B cell (primary cell): ENCODE data around the gene GXYLT1. TPM values are rescaled to one million over a fixed set of nuclear protein-coding genes. Genes with fewer than 3 reads are reported as not detected.
"Not testable (repeated sequence)": the region's sequence is repeated elsewhere in the genome, so short reads cannot be mapped to it uniquely, and the experiment has no call there.

Experiments used
- ATAC-seq: fragments of 200-7000 bp; cut with Tn5 transposase; one replicate; pipeline ENCODE4 v1.10.0; 2021; ENCODE audit warnings: low read depth, mild to moderate bottlenecking, moderate number of reproducible peaks, moderate library complexity
- CTCF ChIA-PET: fragments of 350-600 bp; sonication (Branson Sonifier 250); formaldehyde crosslinking; loops from one replicate; lab custom pipeline; 2021; ENCODE audit warnings: antibody characterized with exemption, inconsistent platforms; lab: Charles Lee
- POLR2A ChIA-PET: fragments of 350-600 bp; sonication (Branson Sonifier 250); formaldehyde crosslinking; loops from one replicate; lab custom pipeline; 2021; ENCODE audit warnings: antibody characterized with exemption; lab: Charles Lee
- DNase-seq: peaks from one replicate; pipeline ENCODE4 v3.0.0; 2013
- H2AFZ ChIP-seq: 2 replicates; pipeline ENCODE4 v1.6.1; 2012; ENCODE audit warnings: mild to moderate bottlenecking, low read depth, low read length; ENCODE audit not compliant: insufficient read depth, poor library complexity, severe bottlenecking
- H3K27ac ChIP-seq, 2 donors: 1 replicate in 1 of 2; 2 replicates in 1 of 2; pipeline ENCODE4 v1.5.1; 2012 to 2013; ENCODE audit warnings: low read length in 2 of 2, mild to moderate bottlenecking in 2 of 2, moderate library complexity in 1 of 2
- H3K27me3 ChIP-seq, 4 experiments: fragments of 200-600 bp in 1 of 4; sonication (generic) in 1 of 4; replicated peaks in 1 of 4; 1 replicate in 2 of 4; 2 replicates in 2 of 4; pipeline versions ENCODE4 v1.6.1 to v1.7.0; 2013 to 2016; ENCODE audit warnings: low read length in 3 of 4, mild to moderate bottlenecking in 2 of 4, mixed read lengths in 1 of 4, moderate library complexity in 1 of 4; ENCODE audit not compliant: insufficient read depth in 4 of 4, control insufficient read depth in 3 of 4; ENCODE audit errors: control extremely low read depth in 1 of 4
- H3K36me3 ChIP-seq, 2 experiments: replicated peaks in 1 of 2; 1 replicate in 1 of 2; 2 replicates in 1 of 2; pipeline versions ENCODE4 v1.6.1 to v1.7.1; 2013; ENCODE audit warnings: low read length in 1 of 2; ENCODE audit not compliant: insufficient read depth in 2 of 2, control insufficient read depth in 1 of 2; ENCODE audit errors: control extremely low read depth in 1 of 2, extremely low read depth in 1 of 2
- H3K4me1 ChIP-seq, 2 donors: fragments of 200-600 bp in 1 of 2; sonication (generic) in 1 of 2; 1 replicate in 1 of 2; 2 replicates in 1 of 2; pipeline versions ENCODE4 v1.5.1 to v1.6.1; 2013 to 2017; ENCODE audit warnings: low read length in 2 of 2; ENCODE audit not compliant: control insufficient read depth in 2 of 2, insufficient read depth in 2 of 2
- H3K4me2 ChIP-seq: replicated peaks from 2 replicates; pipeline ENCODE3; 2012; ENCODE audit warnings: mild to moderate bottlenecking, low read depth, low read length; ENCODE audit not compliant: poor library complexity, severe bottlenecking
- H3K4me3 ChIP-seq, 5 experiments: fragments of 200-600 bp in 1 of 5; sonication (generic) in 1 of 5; 1 replicate in 3 of 5; 2 replicates in 2 of 5; pipeline versions ENCODE4 v1.5.1 to v1.7.0; 2011 to 2016; ENCODE audit warnings: low read length in 4 of 5, mild to moderate bottlenecking in 4 of 5, low read depth in 2 of 5, control low read depth in 1 of 5, moderate library complexity in 1 of 5; ENCODE audit not compliant: insufficient read depth in 1 of 5; ENCODE audit errors: control extremely low read depth in 1 of 5, extremely low read depth in 1 of 5
- H3K79me2 ChIP-seq: fragments of 200-600 bp; sonication (generic); one replicate; pipeline ENCODE4 v1.6.0; 2016; ENCODE audit warnings: low read length; ENCODE audit not compliant: control insufficient read depth, insufficient read depth
- H3K9ac ChIP-seq: fragments of 200-600 bp; sonication (generic); 2 replicates; pipeline ENCODE4 v1.6.1; 2017; ENCODE audit warnings: mild to moderate bottlenecking, low read length, moderate library complexity
- H3K9me3 ChIP-seq, 3 donors: one replicate each; pipeline versions ENCODE4 v1.6.1 to v1.7.1; 2013; ENCODE audit warnings: low read length in 2 of 3; ENCODE audit not compliant: control insufficient read depth in 2 of 3, insufficient read depth in 1 of 3; ENCODE audit errors: control extremely low read depth in 1 of 3
- H4K20me1 ChIP-seq: 2 replicates; pipeline ENCODE4 v1.6.0; 2012; ENCODE audit warnings: mild to moderate bottlenecking, low read length; ENCODE audit not compliant: insufficient read depth, control insufficient read depth, poor library complexity, severe bottlenecking
- H3K27ac Mint-ChIP-seq: one replicate; pipeline ENCODE4 v1.8.0; 2021; ENCODE audit warnings: mixed read lengths
- H3K27me3 Mint-ChIP-seq: one replicate; pipeline ENCODE4 v1.8.0; 2021; ENCODE audit warnings: mixed read lengths
- H3K4me1 Mint-ChIP-seq: one replicate; pipeline ENCODE4 v1.8.0; 2021; ENCODE audit warnings: mixed read lengths
- H3K4me3 Mint-ChIP-seq: one replicate; pipeline ENCODE4 v1.8.0; 2021; ENCODE audit warnings: mixed read lengths
- H3K9me3 Mint-ChIP-seq: one replicate; pipeline ENCODE4 v1.8.0; 2022; ENCODE audit warnings: mixed read lengths; ENCODE audit not compliant: insufficient read depth
- CTCF ChIP-seq: fragments of 200-600 bp; IDR thresholded peaks from one replicate; pipeline ENCODE4 v1.8.0; 2022; ENCODE audit warnings: antibody characterized with exemption, mild to moderate bottlenecking
- EZH2 ChIP-seq: IDR thresholded peaks from 2 replicates; pipeline ENCODE4 v1.6.1; 2012; ENCODE audit warnings: borderline replicate concordance, low read depth, mild to moderate bottlenecking, moderate library complexity, low read length; ENCODE audit not compliant: insufficient read depth, poor library complexity, severe bottlenecking
- WGBS: methylation state at CpG from one replicate; pipeline ENCODE4 v1.1.5; 2013; ENCODE audit warnings: missing lambda C conversion rate; ENCODE audit not compliant: insufficient coverage; 5-methylcytosine and 5-hydroxymethylcytosine counted together
- intact Hi-C: fragments of 100-400 bp; cut with micrococcal nuclease; formaldehyde crosslinking; loops from one replicate; pipeline ENCODE4 v1.10.0; 2022
- polyA plus RNA-seq: library from polyadenylated mRNA; depleted of rRNA; stranded (reverse); fragments of >200 nt; gene quantifications from 2 replicates; pipeline ENCODE4 v1.2.3, GENCODE V29; 2012
- total RNA-seq, 2 donors: library from RNA; stranded (reverse); fragments of 120-200 nt in 1 of 2; gene quantifications; 1 replicate in 1 of 2; 2 replicates in 1 of 2; pipeline versions ENCODE4 v1.2.3 to v1.2.4, GENCODE V29; 2013 to 2022

Gene GXYLT1
- total and polyA plus RNA-seq, 2 donors (not counting 1 experiment from before 2014, with no cell fraction given), result 2.0 to 9.4 TPM

- H3K4me3 ChIP-seq, result no peak overlapping the region
- DNase-seq (no peak), ATAC-seq (no peak)
- intact Hi-C loops, result loop anchor here (1.0 to 10.0 kb wide), 2 partner anchors 9 to 1164 kb away; no protein-coding TSS in a partner anchor
- ChIA-PET CTCF (interaction anchor here (0.7 kb wide), 1 partner anchor 276 kb away, joined by 3 read pairs; no protein-coding TSS in a partner anchor), POLR2A (no interaction called here)
- Mint-ChIP-seq H3K4me1 (no peaks in the 10 kb centered on the region), H3K4me3 (no peak overlapping the region), H3K9me3 (no peaks in the 10 kb centered on the region), H3K27ac (no peak overlapping the region), H3K27me3 (no peaks in the 10 kb centered on the region)
- peaks cover 0 to 4% of the 10 kb centered on the region in 2 experiments for H3K36me3 ChIP-seq
- WGBS, result 100% methylated on average over 2 of the region's 3 CpGs
- no peak overlapping the region for H3K9ac ChIP-seq
- H3K4me1 ChIP-seq, result peaks cover 0 to 6% of the 10 kb centered on the region in 2 donors
- TF ChIP-seq EZH2 (no peak), CTCF (no peak)
- H2AFZ ChIP-seq, result no peak overlapping the region
- H3K27me3 ChIP-seq, result no peaks in the 10 kb centered on the region
- no peak overlapping the region for H3K4me2 ChIP-seq
- H3K27ac ChIP-seq, result no peak overlapping the region
- no peaks in the 10 kb centered on the region for H4K20me1 ChIP-seq
- peaks cover 0 to 9% (median 0%) of the 10 kb centered on the region in 3 donors for H3K9me3 ChIP-seq
- no peaks in the 10 kb centered on the region for H3K79me2 ChIP-seq
These were observed 35.6 kb downstream of the GXYLT1 start for GRCh38 chr12:42109031-42109430.

GRCh38 chr12:42106791-42107190 lies 37.9 kb downstream of the GXYLT1 start:
- ATAC-seq, H3K27me3 ChIP-seq, H3K4me1 Mint-ChIP-seq, H3K27ac Mint-ChIP-seq, H3K9me3 ChIP-seq, H2AFZ ChIP-seq, H3K79me2 ChIP-seq, H4K20me1 ChIP-seq, H3K9me3 Mint-ChIP-seq, POLR2A ChIA-PET, H3K4me1 ChIP-seq, H3K9ac ChIP-seq, H3K4me3 Mint-ChIP-seq, H3K4me2 ChIP-seq, H3K4me3 ChIP-seq, H3K27ac ChIP-seq, CTCF ChIA-PET, DNase-seq, H3K36me3 ChIP-seq, H3K27me3 Mint-ChIP-seq: not testable (repeated sequence)
- WGBS, result 100% methylated on average over 1 of the region's 4 CpGs
- intact Hi-C loops, result loop anchor here (10.0 kb wide), 1 partner anchor 1162 kb away; no protein-coding TSS in a partner anchor
